Mesenchymal stem cell (in vitro differentiated cells and primary cell): Measurements from ENCODE around the gene TCF7L1.
"Not testable (repeated sequence)": the region's sequence is repeated elsewhere in the genome, so short reads cannot be mapped to it uniquely, and the experiment has no call there.

Experiments
- DNase-seq: peaks from one replicate; pipeline ENCODE4 v3.0.0-alpha.2; 2013
- H2AFZ ChIP-seq: one replicate; pipeline ENCODE4 v1.6.1; 2013; ENCODE audit warnings: low read depth, mild to moderate bottlenecking, control low read depth, inconsistent platforms, low read length, moderate library complexity
- H2AK5ac ChIP-seq: 2 replicates; pipeline ENCODE4 v1.6.1; 2013; ENCODE audit warnings: low read length, moderate library complexity, mild to moderate bottlenecking, inconsistent platforms; ENCODE audit not compliant: severe bottlenecking
- H2BK120ac ChIP-seq: one replicate; pipeline ENCODE4 v1.6.1; 2013; ENCODE audit warnings: low read depth, mild to moderate bottlenecking, inconsistent platforms, low read length, moderate library complexity
- H2BK12ac ChIP-seq, 2 experiments: one replicate each; pipeline ENCODE4 v1.6.1; 2013; ENCODE audit warnings: inconsistent platforms in 2 of 2, low read length in 2 of 2, mild to moderate bottlenecking in 2 of 2, moderate library complexity in 2 of 2, control low read depth in 1 of 2
- H2BK15ac ChIP-seq: one replicate; pipeline ENCODE4 v1.6.1; 2013; ENCODE audit warnings: mild to moderate bottlenecking, low read depth, inconsistent platforms; ENCODE audit not compliant: poor library complexity, severe bottlenecking
- H2BK5ac ChIP-seq: 2 replicates; pipeline ENCODE4 v1.6.1; 2013; ENCODE audit warnings: low read depth, mild to moderate bottlenecking, low read length, control low read depth, inconsistent platforms; ENCODE audit not compliant: poor library complexity, severe bottlenecking
- H3K14ac ChIP-seq, 2 experiments: one replicate each; pipeline ENCODE4 v1.6.1; 2013; ENCODE audit warnings: inconsistent platforms in 2 of 2, low read length in 2 of 2, control low read depth in 1 of 2, mild to moderate bottlenecking in 1 of 2, moderate library complexity in 1 of 2
- H3K18ac ChIP-seq, 2 experiments: one replicate each; pipeline ENCODE4 v1.6.1; 2013; ENCODE audit warnings: inconsistent platforms in 2 of 2, low read length in 2 of 2, control low read depth in 1 of 2, low read depth in 1 of 2, mild to moderate bottlenecking in 1 of 2
- H3K23ac ChIP-seq, 2 experiments: one replicate each; pipeline ENCODE4 v1.6.1; 2013; ENCODE audit warnings: inconsistent platforms in 2 of 2, low read length in 2 of 2, mild to moderate bottlenecking in 2 of 2, moderate library complexity in 2 of 2, control low read depth in 1 of 2
- H3K27ac ChIP-seq: 2 replicates; pipeline ENCODE4 v1.5.1; 2013; ENCODE audit warnings: mild to moderate bottlenecking, moderate library complexity, low read length, control low read depth, inconsistent platforms; ENCODE audit not compliant: poor library complexity, severe bottlenecking
- H3K27me3 ChIP-seq, 2 experiments: 2 replicates each; pipeline versions ENCODE4 v1.6.1 to v1.7.0; 2013; ENCODE audit warnings: low read length in 2 of 2, mild to moderate bottlenecking in 2 of 2, moderate library complexity in 2 of 2, control low read depth in 1 of 2, inconsistent platforms in 1 of 2; ENCODE audit not compliant: control insufficient read depth in 1 of 2, insufficient read depth in 1 of 2
- H3K36me3 ChIP-seq, 2 experiments: 2 replicates each; pipeline versions ENCODE4 v1.6.1 to v1.7.0; 2013; ENCODE audit warnings: low read length in 2 of 2, control low read depth in 1 of 2, inconsistent platforms in 1 of 2, low read depth in 1 of 2, mild to moderate bottlenecking in 1 of 2; ENCODE audit not compliant: insufficient read depth in 2 of 2, control insufficient read depth in 1 of 2
- H3K4ac ChIP-seq, 2 experiments: one replicate each; pipeline ENCODE4 v1.6.1; 2013; ENCODE audit warnings: inconsistent platforms in 2 of 2, low read length in 2 of 2, mild to moderate bottlenecking in 2 of 2, moderate library complexity in 2 of 2, control low read depth in 1 of 2, low read depth in 1 of 2
- H3K4me1 ChIP-seq: 2 replicates; pipeline ENCODE4 v1.6.1; 2013; ENCODE audit warnings: low read depth, low read length, control low read depth; ENCODE audit not compliant: control insufficient read depth, insufficient read depth
- H3K4me2 ChIP-seq: 2 replicates; pipeline ENCODE4 v1.6.1; 2013; ENCODE audit warnings: low read length, mild to moderate bottlenecking, inconsistent platforms; ENCODE audit not compliant: poor library complexity, severe bottlenecking
- H3K4me3 ChIP-seq, 2 experiments: 2 replicates each; pipeline versions ENCODE4 v1.5.1 to v1.7.0; 2013; ENCODE audit warnings: low read length in 2 of 2, mild to moderate bottlenecking in 2 of 2, control low read depth in 1 of 2, low read depth in 1 of 2; ENCODE audit not compliant: insufficient read depth in 1 of 2
- H3K79me1 ChIP-seq: replicated peaks from 2 replicates; pipeline ENCODE4 v1.6.1; 2013; ENCODE audit warnings: mild to moderate bottlenecking, control low read depth, low read length, inconsistent platforms; ENCODE audit not compliant: poor library complexity, severe bottlenecking
- H3K9ac ChIP-seq: 2 replicates; pipeline ENCODE4 v1.7.0; 2013; ENCODE audit warnings: mild to moderate bottlenecking, low read length, moderate library complexity
- H3K9me3 ChIP-seq: 2 replicates; pipeline ENCODE4 v1.7.0; 2013; ENCODE audit warnings: mild to moderate bottlenecking, low read length; ENCODE audit not compliant: control insufficient read depth
- H4K8ac ChIP-seq: one replicate; pipeline ENCODE4 v1.6.1; 2013; ENCODE audit warnings: inconsistent platforms, mild to moderate bottlenecking, low read length, moderate library complexity
- H4K91ac ChIP-seq: one replicate; pipeline ENCODE4 v1.6.1; 2013; ENCODE audit warnings: mild to moderate bottlenecking, low read length, inconsistent platforms
- WGBS: methylation state at CpG from one replicate; pipeline ENCODE4 v1.1.7; 2013; ENCODE audit warnings: mixed read lengths; 5-methylcytosine and 5-hydroxymethylcytosine counted together

The TCF7L1 gene

GRCh38 chr2:85341269-85342029 is 208.3 kb downstream of the TCF7L1 start:
- no peak overlapping the region for H2BK120ac ChIP-seq
- no peak for DNase-seq
- no peak overlapping the region for H3K14ac ChIP-seq
- no peak overlapping the region for H3K9ac ChIP-seq
- no peak overlapping the region for H2BK12ac ChIP-seq
- no peak overlapping the region for H3K23ac ChIP-seq
- WGBS = 94% methylated on average over 24 of the region's 30 CpGs
- no peak overlapping the region for H3K4ac ChIP-seq
- no peak overlapping the region for H4K91ac ChIP-seq
- no peak overlapping the region for H2AK5ac ChIP-seq
- no peak overlapping the region for H3K27ac ChIP-seq
- no peak overlapping the region for H2AFZ ChIP-seq
- H3K27me3 ChIP-seq = peaks cover 5 to 14% of the 10 kb centered on the region in 2 experiments
- peaks cover 2% of the 10 kb centered on the region for H3K79me1 ChIP-seq
- no peak overlapping the region for H2BK15ac ChIP-seq
- H4K8ac ChIP-seq = no peak overlapping the region
- no peak overlapping the region for H3K4me2 ChIP-seq
- H2BK5ac ChIP-seq = no peak overlapping the region
- H3K9me3 ChIP-seq = no peaks in the 10 kb centered on the region
- no peak overlapping the region for H3K4me3 ChIP-seq
- peaks cover 37% of the 10 kb centered on the region in 2 experiments for H3K36me3 ChIP-seq
- H3K18ac ChIP-seq = no peak overlapping the region
- peaks cover 5% of the 10 kb centered on the region for H3K4me1 ChIP-seq

- H3K4me1 ChIP-seq = peaks cover 5% of the 10 kb centered on the region
- H3K9me3 ChIP-seq = no peaks in the 10 kb centered on the region
- no peak overlapping the region for H4K91ac ChIP-seq
- WGBS = 94% methylated on average over 3 of the region's 3 CpGs
- H3K23ac ChIP-seq = no peak overlapping the region
- peaks cover 5 to 14% of the 10 kb centered on the region in 2 experiments for H3K27me3 ChIP-seq
- H2BK5ac ChIP-seq = no peak overlapping the region
- H3K4me2 ChIP-seq = no peak overlapping the region
- no peak overlapping the region for H3K14ac ChIP-seq
- no peak for DNase-seq
- no peak overlapping the region for H2AK5ac ChIP-seq
- H2BK15ac ChIP-seq = no peak overlapping the region
- H3K4me3 ChIP-seq = no peak overlapping the region
- H3K27ac ChIP-seq = no peak overlapping the region
- no peak overlapping the region for H3K4ac ChIP-seq
- H4K8ac ChIP-seq = no peak overlapping the region
- no peak overlapping the region for H2BK12ac ChIP-seq
- no peak overlapping the region for H3K18ac ChIP-seq
- no peak overlapping the region for H2AFZ ChIP-seq
- no peak overlapping the region for H2BK120ac ChIP-seq
- peaks cover 2% of the 10 kb centered on the region for H3K79me1 ChIP-seq
- no peak overlapping the region for H3K9ac ChIP-seq
- peaks cover 40 to 44% of the 10 kb centered on the region in 2 experiments for H3K36me3 ChIP-seq
Observed at GRCh38 chr2:85342156-85342555, 209.0 kb downstream of the TCF7L1 start.

GRCh38 chr2:85343207-85343895 is 210.2 kb downstream of the TCF7L1 start:
- 93% methylated on average over 9 of the region's 10 CpGs for WGBS

GRCh38 chr2:85344356-85344954 is 211.3 kb downstream of the TCF7L1 start:
- H3K4ac ChIP-seq = no peak overlapping the region
- no peak overlapping the region for H3K27ac ChIP-seq
- no peak overlapping the region for H2BK12ac ChIP-seq
- peaks cover 5% of the 10 kb centered on the region for H3K4me1 ChIP-seq
- no peak overlapping the region for H2BK15ac ChIP-seq
- no peak overlapping the region for H3K9ac ChIP-seq
- H3K14ac ChIP-seq = no peak overlapping the region
- DNase-seq = no peak
- peaks cover 2 to 5% of the 10 kb centered on the region in 2 experiments for H3K27me3 ChIP-seq
- no peak overlapping the region for H3K23ac ChIP-seq
- no peak overlapping the region for H3K4me3 ChIP-seq
- no peak overlapping the region for H4K91ac ChIP-seq
- no peak overlapping the region for H3K4me2 ChIP-seq
- H3K18ac ChIP-seq = no peak overlapping the region
- H4K8ac ChIP-seq = no peak overlapping the region
- WGBS = 95% methylated on average over 13 of the region's 14 CpGs
- H2AK5ac ChIP-seq = no peak overlapping the region
- H2BK120ac ChIP-seq = no peak overlapping the region
- no peaks in the 10 kb centered on the region for H3K9me3 ChIP-seq
- H2AFZ ChIP-seq = no peak overlapping the region
- peaks cover 6% of the 10 kb centered on the region for H3K79me1 ChIP-seq
- H3K36me3 ChIP-seq = peaks cover 48 to 60% of the 10 kb centered on the region in 2 experiments
- H2BK5ac ChIP-seq = no peak overlapping the region

More at GRCh38 chr2:85343207-85343895, 210.2 kb downstream of the TCF7L1 start:
- not testable (repeated sequence) for H3K27ac ChIP-seq, H4K8ac ChIP-seq, H3K4me1 ChIP-seq, H2BK12ac ChIP-seq, H3K9me3 ChIP-seq, H3K4me3 ChIP-seq, DNase-seq, H4K91ac ChIP-seq, H2BK5ac ChIP-seq, H2BK120ac ChIP-seq, H2BK15ac ChIP-seq, H3K14ac ChIP-seq, H3K79me1 ChIP-seq, H3K9ac ChIP-seq, H2AK5ac ChIP-seq, H3K4ac ChIP-seq, H2AFZ ChIP-seq, H3K4me2 ChIP-seq, H3K23ac ChIP-seq, H3K18ac ChIP-seq
- Histone ChIP-seq H3K36me3 (peaks cover 43 to 54% of the 10 kb centered on the region in 2 experiments), H3K27me3 (peaks cover 5 to 13% of the 10 kb centered on the region in 2 experiments)
